COR-L47 (cell line): ENCODE results near the gene ADK.

Experiments
- DNase-seq: peaks from one replicate; lab custom pipeline; 2025; lab: John Stamatoyannopoulos, UW

Gene ADK

GRCh38 chr10:74748468-74749031 is 597.5 kb downstream of the ADK start:
- DNase-seq: no peak

GRCh38 chr10:74750848-74751274 is 599.8 kb downstream of the ADK start:
- DNase-seq: no peak

DNA sequence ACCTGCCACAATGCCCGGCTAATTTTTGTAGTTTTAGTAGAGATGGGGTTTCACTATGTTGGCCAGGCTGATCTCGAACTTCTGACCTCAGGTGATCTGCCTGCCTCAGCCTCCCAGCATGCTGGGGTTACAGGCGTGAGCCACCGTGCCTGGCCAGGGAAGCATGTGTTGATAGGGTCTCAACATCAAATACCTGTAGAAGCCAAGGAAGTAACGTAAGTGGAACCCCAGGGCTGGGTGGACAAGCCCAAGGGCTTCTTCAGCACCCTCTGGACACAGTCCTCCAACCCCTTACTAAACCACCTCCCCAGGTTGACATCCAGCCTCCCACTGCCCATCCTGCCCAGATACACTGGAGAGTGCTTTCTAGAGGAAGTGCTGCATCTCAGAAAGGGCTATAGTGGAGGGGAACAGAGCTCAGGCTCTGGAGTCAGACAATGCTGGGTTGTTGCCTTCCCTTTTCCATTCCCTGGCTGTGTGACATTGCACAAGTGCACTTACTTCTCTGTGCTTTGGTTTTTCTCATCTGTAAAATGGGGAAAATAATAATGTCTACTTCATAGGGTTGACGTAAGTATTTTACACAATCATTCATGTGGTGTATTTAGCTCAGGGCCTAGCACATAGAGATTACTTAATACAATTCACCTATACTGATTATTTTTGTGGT is 601.5 kb downstream of the ADK start:
- no peak for DNase-seq

DNA sequence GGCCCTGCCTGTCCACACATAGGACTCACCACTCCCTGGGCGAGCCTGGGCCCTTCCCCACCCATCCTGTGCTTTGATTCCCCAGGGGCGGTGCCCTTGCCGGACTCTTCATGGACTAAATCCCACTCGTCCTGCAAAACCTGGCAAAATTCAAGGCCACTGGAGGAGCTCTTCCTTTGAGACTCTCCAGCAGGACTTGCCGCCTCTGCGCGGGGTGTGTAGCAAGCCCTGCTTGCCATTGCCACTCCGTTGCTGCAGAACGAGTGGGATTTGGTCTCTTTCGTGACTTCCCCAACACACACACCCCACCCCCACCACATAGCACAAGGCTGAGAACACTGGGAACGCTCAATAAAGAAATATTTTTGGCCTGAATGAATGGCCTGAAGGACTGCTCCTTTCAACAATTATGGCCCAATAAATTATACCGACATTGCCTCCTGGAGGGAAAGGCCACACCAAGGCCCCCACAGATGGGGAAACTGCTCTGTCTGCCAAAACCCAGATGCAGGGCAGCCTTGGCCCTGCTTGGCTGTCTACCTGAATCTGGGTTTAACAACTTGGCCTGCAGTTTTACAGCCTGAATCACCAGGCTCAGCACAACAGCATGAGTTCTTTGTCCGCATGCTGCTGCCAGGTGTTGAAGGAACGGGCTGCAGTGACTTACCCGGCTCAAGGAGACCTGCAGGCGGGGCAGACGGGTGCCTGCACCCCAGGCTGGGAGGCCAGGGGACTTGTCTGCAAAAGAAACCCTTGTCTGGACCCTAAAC is 602.6 kb downstream of the ADK start:
- no peak for DNase-seq

DNA sequence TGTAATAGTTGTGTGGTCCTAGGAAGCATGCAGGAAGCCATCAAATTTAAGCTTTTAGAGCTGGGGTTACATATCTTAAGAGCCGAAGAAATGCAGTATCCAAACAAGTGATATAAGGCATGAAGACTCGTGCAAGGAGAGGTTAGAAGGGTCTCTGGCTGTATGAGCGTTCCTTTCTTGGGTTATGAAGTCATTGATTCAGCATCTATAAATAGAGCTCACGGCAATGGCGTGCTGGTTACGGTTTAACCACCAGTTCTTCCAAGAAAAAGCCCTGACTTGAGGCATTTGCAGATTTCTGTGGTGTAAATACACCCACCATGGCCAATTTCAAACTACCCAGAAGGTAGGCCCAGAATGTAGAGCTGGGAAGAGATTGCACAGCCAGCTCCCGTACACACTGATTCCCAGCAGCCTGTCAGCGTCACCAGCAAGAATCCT is 603.4 kb downstream of the ADK start:
- DNase-seq: no peak

DNA sequence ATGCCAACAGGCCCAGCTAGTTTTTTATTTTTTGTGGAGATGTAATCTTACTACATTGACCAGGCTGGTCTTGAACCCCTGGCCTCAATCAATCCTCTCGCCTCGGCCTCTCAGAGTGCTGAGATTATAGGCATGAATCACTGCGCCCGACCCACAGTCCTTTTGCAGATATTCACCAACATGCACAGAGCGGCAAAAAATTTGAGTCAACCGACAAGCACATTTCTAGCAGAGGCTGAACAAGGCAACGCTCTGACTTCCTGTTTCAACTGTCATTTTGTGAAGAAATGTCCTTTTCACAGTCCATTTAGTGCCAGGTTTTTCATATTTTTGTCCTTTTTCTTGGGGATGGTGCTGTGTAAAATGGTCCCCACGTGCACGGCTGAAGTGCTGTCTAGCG is 604.3 kb downstream of the ADK start:
- no peak for DNase-seq
